KMS-11 (cell line): Measurements from ENCODE around the gene FKBP4.

Experiments used
- H2AFZ ChIP-seq: fragments of 200-600 bp; sonication (generic); 2 replicates; pipeline ENCODE4 v1.6.1; 2016; ENCODE audit warnings: antibody characterized with exemption, mixed run types, low read depth
- H3K27ac ChIP-seq: fragments of 200-600 bp; sonication (generic); 2 replicates; pipeline ENCODE4 v1.6.1; 2016; ENCODE audit warnings: mild to moderate bottlenecking, mixed run types
- H3K27me3 ChIP-seq: fragments of 200-600 bp; sonication (generic); 2 replicates; pipeline ENCODE4 v1.6.1; 2017; ENCODE audit warnings: mild to moderate bottlenecking, low read depth, mixed run types, moderate library complexity; ENCODE audit not compliant: insufficient read depth
- H3K36me3 ChIP-seq: fragments of 200-600 bp; sonication (generic); 2 replicates; pipeline ENCODE4 v1.6.1; 2017; ENCODE audit warnings: mild to moderate bottlenecking, mixed run types; ENCODE audit not compliant: insufficient read depth
- H3K4me1 ChIP-seq: fragments of 200-600 bp; sonication (generic); 2 replicates; pipeline ENCODE4 v1.6.1; 2016; ENCODE audit warnings: mild to moderate bottlenecking, low read depth, mixed run types; ENCODE audit not compliant: poor library complexity, severe bottlenecking
- H3K4me2 ChIP-seq: fragments of 200-600 bp; sonication (generic); 2 replicates; pipeline ENCODE4 v1.7.0; 2016; ENCODE audit warnings: mild to moderate bottlenecking, mixed run types
- H3K4me3 ChIP-seq: fragments of 200-600 bp; sonication (generic); IDR thresholded peaks from 2 replicates; pipeline ENCODE4 v1.6.1; 2017; ENCODE audit warnings: low read depth, low read length, mixed read lengths; ENCODE audit not compliant: insufficient read depth
- H3K79me2 ChIP-seq: fragments of 200-600 bp; sonication (generic); 2 replicates; pipeline ENCODE4 v1.6.1; 2016; ENCODE audit warnings: low read depth, mixed run types; ENCODE audit not compliant: insufficient read depth
- H3K9ac ChIP-seq: fragments of 200-600 bp; sonication (generic); 2 replicates; pipeline ENCODE4 v1.6.1; 2016; ENCODE audit warnings: mild to moderate bottlenecking, mixed run types
- H4K20me1 ChIP-seq: fragments of 200-600 bp; sonication (generic); 2 replicates; pipeline ENCODE4 v1.6.1; 2016; ENCODE audit warnings: mild to moderate bottlenecking, mixed run types; ENCODE audit not compliant: insufficient read depth
- TF ChIP-seq, protein P1 (sequence below): fragments of 200-600 bp; sonication (generic); conservative IDR thresholded peaks from 2 replicates; pipeline ENCODE4 v1.6.1; 2017; ENCODE audit warnings: low read depth, mild to moderate bottlenecking, antibody characterized with exemption, low read length, moderate library complexity, mixed read lengths

FKBP4 gene

DNA sequence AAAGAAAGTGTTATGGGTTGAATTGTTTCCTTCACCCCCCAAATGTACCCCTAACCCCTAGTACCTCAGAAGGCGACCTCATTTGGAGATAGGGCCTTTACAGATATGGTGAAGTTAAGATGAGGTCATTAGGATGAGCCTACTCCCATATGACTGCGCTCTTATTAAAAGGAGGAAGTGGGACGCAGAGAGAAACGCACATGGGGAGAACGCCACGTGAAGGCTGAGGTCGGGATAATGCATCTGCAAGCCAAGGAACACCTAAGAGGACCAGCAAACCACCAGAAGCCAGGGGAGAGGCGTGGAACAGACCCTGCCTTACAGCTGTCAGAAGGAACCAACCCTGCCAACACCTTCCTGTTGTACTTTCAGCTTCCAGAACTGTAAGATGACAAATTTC, 41.8 kb downstream of the FKBP4 start:
- Histone ChIP-seq H3K4me1 (no peaks in the 10 kb centered on the region), H3K27me3 (no peaks in the 10 kb centered on the region), H3K4me3 (no peak overlapping the region), H2AFZ (no peak overlapping the region), H3K9ac (no peak overlapping the region), H3K27ac (no peak overlapping the region), H4K20me1 (no peaks in the 10 kb centered on the region), H3K4me2 (no peak overlapping the region), H3K36me3 (no peaks in the 10 kb centered on the region), H3K79me2 (no peaks in the 10 kb centered on the region)
- TF ChIP-seq, protein P1, sequence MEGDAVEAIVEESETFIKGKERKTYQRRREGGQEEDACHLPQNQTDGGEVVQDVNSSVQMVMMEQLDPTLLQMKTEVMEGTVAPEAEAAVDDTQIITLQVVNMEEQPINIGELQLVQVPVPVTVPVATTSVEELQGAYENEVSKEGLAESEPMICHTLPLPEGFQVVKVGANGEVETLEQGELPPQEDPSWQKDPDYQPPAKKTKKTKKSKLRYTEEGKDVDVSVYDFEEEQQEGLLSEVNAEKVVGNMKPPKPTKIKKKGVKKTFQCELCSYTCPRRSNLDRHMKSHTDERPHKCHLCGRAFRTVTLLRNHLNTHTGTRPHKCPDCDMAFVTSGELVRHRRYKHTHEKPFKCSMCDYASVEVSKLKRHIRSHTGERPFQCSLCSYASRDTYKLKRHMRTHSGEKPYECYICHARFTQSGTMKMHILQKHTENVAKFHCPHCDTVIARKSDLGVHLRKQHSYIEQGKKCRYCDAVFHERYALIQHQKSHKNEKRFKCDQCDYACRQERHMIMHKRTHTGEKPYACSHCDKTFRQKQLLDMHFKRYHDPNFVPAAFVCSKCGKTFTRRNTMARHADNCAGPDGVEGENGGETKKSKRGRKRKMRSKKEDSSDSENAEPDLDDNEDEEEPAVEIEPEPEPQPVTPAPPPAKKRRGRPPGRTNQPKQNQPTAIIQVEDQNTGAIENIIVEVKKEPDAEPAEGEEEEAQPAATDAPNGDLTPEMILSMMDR = no peak

DNA sequence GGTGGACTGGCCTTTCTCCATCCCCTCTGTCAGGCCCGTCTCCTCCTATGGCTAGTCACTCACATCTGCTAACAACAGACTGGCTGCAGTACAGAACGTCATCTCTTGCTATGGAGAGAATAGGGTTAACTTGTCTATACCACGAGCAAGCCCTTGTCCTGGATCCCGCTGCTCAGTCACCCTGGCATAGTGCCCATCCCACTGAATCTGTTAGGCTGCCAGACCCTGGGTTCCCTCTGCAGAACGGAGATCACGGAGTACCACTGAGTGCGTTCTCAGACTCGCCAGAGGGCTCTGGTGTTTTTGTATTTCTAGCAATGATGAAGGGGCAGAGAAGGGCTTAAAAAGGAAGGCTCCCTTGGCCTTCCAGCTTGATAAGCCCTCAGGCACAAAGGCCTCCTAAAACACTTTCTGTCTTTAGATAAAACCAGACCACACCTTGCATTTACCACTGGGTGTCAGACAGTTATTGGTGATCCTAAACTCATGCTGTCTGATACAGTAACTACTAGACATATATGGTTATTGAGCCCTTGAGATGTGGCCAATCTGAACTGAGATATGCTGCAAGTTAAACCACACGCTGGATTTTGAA, 46.4 kb downstream of the FKBP4 start:
- no peak overlapping the region for H2AFZ ChIP-seq
- no peaks in the 10 kb centered on the region for H3K27me3 ChIP-seq
- no peaks in the 10 kb centered on the region for H3K79me2 ChIP-seq
- TF ChIP-seq, protein P1 = no peak
- no peak overlapping the region for H3K4me2 ChIP-seq
- no peak overlapping the region for H3K9ac ChIP-seq
- no peaks in the 10 kb centered on the region for H3K4me1 ChIP-seq
- no peaks in the 10 kb centered on the region for H3K36me3 ChIP-seq
- no peak overlapping the region for H3K4me3 ChIP-seq
- H3K27ac ChIP-seq = no peak overlapping the region
- H4K20me1 ChIP-seq = no peaks in the 10 kb centered on the region

DNA sequence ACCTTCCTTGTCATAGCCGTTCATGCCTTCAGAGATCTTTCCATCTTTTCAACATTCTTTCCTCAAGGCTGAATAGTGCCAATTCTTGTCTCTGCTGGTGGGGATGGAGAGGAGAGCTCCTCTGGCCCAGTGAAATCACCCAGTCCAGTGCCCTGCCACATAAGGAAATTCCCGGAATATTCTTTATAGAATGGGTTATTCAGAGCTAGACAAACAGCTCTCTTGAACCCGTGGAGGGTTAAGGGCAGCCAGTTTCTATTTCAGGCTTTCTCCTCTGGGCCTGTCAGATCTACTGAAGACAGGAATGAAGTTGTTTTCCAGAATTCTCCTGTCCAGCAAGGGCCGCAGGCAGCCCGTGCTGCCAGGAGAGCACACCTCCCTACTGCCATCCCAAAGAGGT, 48.2 kb downstream of the FKBP4 start:
- no peaks in the 10 kb centered on the region for H3K27me3 ChIP-seq
- H3K4me1 ChIP-seq = no peaks in the 10 kb centered on the region
- no peak overlapping the region for H3K27ac ChIP-seq
- no peak overlapping the region for H2AFZ ChIP-seq
- H3K9ac ChIP-seq = no peak overlapping the region
- TF ChIP-seq, protein P1 = no peak
- H3K36me3 ChIP-seq = no peaks in the 10 kb centered on the region
- H3K4me2 ChIP-seq = no peak overlapping the region
- H3K79me2 ChIP-seq = no peaks in the 10 kb centered on the region
- no peak overlapping the region for H3K4me3 ChIP-seq
- H4K20me1 ChIP-seq = no peaks in the 10 kb centered on the region

DNA sequence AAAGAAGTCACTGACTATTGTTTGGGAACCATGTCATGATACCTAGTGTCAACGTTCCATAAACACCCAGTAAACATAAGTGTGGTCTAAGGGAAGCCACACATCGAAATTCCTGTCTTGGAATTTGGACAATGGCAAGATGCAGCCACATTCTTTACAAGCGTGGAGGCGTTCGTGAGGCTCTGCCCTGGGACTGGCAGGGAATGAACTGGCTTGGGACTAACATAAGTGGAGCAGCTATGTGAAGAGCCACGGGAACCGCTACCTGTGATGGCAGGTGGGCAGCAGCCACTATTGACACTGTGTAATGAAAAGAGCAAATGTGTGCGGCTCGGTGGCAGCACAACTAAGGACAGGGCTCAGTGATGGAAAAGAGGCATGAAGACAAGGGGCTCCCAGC, 50.0 kb downstream of the FKBP4 start:
- Histone ChIP-seq H3K4me1 (no peaks in the 10 kb centered on the region), H3K79me2 (no peaks in the 10 kb centered on the region), H3K9ac (no peak overlapping the region), H3K4me3 (no peak overlapping the region), H4K20me1 (no peaks in the 10 kb centered on the region), H3K36me3 (no peaks in the 10 kb centered on the region), H3K27ac (no peak overlapping the region), H3K27me3 (no peaks in the 10 kb centered on the region), H2AFZ (no peak overlapping the region), H3K4me2 (no peak overlapping the region)
- TF ChIP-seq, protein P1 = no peak
